Stimulated activated CD8-positive, alpha-beta memory T cell treated with anti-CD3 and anti-CD28 coated beads, Interleukin-15, amount 100 ng/mL, for 48 hours (primary cell): ENCODE results near the gene NUP58.

ENCODE experiments used
- DNase-seq, 2 donors: peaks; one replicate each; pipeline ENCODE4 v3.0.0-alpha.2; 2020; ENCODE audit warnings: low read depth in 2 of 2

Gene NUP58

DNA sequence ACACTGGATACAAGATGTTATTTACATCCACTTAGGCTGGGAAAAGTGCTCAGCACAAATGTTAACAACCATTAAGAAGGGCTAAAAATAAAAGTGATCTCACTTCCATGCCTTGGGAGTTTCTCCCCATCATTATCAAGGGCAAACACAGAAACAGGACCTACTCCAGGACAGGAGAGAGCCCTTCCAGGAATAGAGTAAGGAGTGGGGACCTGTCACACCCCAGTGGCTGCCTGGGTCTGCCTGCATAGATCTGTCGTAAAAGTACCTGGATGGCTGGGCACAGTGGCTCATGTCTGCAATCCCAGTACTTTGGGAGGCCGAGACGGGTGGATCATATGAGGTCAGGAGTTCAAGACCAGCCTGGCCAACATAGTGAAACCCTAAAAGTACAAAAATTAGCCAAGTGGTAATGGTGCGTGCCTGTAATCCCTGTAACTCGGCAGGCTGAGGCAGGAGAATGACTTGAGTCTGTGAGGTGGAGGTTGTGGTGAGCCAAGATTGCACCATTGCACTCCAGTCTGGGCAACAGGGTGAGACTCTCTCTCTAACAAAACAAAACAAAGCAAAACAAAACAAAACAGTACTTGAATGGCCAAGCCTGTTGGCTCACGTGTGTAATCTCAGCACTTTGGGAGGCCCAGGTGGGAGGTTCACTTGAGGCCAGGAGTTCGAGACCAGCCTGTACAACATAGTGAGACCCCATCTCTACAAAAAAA lies 76.0 kb downstream of the NUP58 start:
- DNase-seq = no peak

DNA sequence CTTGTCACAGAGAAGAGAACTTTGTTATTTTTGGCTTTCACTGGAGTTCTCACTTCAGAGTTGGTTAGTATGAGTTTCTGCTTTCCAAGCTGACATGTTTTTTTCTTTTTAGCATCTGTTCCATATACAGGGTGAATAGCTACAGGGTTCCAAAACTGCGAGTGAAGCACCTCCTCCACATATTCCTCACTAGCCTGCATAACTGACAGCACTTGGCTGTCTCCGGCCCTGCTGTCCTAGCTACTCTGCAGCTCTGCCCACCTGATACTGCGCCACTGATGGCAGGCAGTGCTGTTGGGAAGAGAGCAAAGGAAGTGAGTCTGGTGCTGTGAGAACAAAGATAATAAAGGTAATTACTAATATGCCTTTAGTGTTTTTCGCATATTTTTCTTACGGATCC lies 77.1 kb downstream of the NUP58 start:
- DNase-seq = no peak

DNA sequence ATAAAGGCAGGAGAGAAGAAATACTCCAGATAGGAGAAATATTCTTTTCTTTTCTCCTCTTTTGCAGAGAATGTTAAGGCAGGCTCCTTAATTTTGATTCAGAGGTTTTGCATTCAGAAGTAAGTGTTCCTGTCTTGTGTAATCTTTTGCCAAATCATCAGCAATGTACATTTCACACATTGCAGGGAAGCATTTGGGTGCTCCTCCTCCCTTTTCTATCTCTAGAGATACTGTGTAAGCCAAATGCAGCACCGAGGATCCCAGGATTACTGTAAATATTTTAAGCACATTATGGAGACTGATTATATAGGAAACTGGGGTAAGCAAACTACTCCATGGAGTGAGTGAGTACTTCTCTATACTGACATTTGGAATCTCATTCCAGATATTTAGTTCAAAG lies 77.6 kb downstream of the NUP58 start:
- DNase-seq = no peak

DNA sequence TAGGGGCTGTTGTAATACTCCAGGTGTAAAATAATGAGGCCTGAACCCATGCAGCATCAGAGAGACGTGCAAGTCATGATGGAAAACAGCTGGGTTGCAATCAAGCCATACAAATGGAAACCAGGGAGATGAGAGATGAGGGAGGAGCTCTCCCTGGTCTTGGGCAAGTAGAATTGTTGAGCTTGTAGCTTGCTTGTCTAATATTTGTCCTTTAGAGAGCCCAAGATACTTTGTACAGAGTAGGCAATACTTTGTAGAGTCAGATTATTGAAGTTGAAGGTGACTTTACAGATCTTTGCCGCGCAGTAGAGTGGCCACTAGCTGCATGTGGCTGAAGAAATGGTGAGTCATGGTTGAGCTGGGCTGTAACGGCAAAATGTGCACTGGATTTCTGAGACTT lies 78.7 kb downstream of the NUP58 start:
- no peak for DNase-seq

DNA sequence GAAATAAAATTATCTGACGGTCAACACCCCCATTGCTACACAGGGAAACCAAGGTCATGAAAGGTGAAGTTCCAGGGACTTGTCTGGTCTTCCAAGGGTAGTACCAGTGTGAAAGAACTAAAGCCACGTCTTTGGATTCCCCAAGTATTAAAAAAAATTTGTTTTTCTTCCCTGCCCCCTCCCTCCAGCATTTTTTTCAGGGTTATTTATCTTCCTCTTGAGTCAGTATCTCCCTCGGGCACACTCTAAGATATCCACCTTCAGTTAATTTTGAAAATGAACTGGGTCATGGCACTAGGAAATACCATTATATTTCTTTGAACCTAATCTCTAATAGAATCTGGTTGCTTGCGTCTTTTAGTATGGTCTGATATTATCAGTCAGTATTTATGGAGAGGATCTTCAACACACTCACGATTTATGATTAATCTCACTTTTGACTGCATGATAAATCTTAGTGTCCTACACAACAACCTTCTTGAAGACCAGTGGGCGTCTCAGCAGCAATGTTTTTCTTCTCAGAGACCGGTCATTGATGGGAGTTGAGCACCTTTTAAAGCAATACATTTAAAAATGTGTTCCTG lies 79.4 kb downstream of the NUP58 start:
- no peak for DNase-seq

DNA sequence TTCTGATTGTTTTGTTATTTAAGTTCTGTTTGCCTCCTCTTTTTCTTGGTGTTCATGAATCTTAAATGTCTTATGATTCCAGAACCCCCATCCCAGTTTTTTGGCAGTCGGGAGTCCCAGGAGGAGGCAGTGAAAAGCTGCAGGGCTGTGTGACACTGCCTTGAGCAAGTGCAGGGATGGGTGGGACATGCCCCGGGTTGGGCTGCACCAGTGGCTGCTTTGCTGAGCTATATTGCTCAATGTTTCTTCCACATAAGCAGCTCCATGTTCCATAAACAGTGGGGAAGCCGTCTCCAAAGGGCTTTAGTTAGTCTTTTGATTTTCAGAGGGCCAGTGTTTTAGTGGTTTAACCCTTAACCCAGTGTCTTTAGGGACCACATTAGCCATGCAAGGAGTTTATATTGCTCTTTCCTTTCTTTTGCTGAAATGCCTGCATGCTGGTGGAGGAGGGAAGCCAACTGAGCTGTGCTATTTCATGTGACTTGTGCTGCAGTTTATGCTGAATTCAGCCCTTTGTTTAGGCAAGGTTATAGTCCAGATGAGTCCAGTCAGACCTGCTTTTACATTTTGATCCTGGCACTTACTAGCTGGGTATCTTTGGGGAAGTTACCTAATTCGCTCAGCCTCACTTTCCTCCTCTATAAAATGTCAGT lies 83.5 kb downstream of the NUP58 start:
- DNase-seq = no peak

DNA sequence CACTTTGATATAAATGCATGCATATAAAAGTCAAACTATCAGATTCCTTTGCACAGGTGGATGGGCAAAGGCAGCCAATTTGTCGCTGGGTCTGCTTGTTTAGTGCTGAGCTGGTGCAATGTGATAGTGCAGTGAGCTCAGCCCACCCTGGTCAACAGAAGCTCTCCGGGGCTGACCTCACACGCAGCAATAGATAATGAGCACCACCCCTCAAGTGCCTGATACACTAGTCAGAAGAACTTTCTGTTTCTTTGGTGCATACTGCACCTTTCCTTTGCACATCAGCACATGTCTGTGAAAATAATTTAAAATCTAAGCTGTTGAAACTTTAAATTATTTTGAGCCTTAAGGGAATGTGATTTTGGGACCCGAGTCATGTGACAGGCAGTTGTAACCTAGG lies 90.5 kb downstream of the NUP58 start:
- DNase-seq = no peak
